ENCODE data around the gene RNASE12. TPM values are rescaled to one million over a fixed set of nuclear protein-coding genes. Genes with fewer than 3 reads are reported as not detected.

RNASE12 gene
- total and polyA plus RNA-seq, 2 experiments from 2014 or later: not detected

DNA sequence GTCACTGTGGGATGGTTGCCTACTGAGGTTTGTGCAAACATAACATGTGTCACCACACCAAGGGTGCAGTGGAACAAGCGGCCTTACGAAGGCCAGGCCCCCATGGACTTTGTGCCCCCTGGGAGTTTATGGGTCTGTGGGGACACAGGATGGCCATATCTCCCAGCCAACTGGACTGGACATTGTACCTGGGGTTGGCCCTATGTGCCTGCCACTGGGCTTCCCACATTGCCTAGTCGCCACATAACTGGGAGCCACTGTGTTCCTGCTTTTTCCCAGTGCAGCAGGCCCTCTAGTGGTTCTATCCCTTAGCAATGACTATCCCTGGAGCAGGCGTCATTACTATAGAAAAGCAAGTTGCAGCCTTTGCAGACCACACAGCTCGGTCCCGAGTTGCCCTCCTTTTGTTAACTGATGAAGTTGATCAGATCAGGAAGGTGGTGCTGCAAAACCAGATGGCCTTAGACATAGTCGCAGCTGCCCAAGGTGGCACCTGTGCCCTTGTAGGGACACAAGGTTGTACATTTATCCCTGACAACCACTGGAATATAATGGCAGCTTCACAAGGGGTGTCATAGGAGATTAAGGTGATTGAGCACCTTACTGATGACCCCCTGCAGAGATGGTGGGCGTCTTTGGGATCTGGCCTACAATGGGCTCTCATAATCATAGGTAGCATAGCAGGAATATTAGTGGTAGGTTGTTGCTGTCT, 15.2 kb upstream of the RNASE12 start:
- no peak overlapping the region for H3K27ac Mint-ChIP-seq
- H3K79me2 ChIP-seq (replicated peaks; ENCODE audit: insufficient read depth): no peaks in the 10 kb centered on the region
- peaks cover 17% of the 10 kb centered on the region; the same call in 1 of the 2 replicates for H3K4me1 ChIP-seq (ENCODE audit: insufficient read depth)
- H3K27me3 ChIP-seq (ENCODE audit: insufficient read depth): peaks cover 11% of the 10 kb centered on the region; the same call in 1 of the 2 replicates
- TF ChIP-seq NANOG (IDR thresholded peaks at IDR 0.05; ENCODE audit: borderline replicate concordance) (no peak), CREB1 (CRISPR knock-in tag; IDR thresholded peaks at IDR 0.05; ENCODE audit: low read depth) (0 out of 2 replicates have a peak, but pooled peaks have one; percentile 25), STAT1 (IDR thresholded peaks at IDR 0.05; ENCODE audit: unreplicated experiment) (no peak), POLR2AphosphoS5 (IDR thresholded peaks at IDR 0.05; ENCODE audit: low read depth) (no peak)
- TF ChIP-seq, protein P1, sequence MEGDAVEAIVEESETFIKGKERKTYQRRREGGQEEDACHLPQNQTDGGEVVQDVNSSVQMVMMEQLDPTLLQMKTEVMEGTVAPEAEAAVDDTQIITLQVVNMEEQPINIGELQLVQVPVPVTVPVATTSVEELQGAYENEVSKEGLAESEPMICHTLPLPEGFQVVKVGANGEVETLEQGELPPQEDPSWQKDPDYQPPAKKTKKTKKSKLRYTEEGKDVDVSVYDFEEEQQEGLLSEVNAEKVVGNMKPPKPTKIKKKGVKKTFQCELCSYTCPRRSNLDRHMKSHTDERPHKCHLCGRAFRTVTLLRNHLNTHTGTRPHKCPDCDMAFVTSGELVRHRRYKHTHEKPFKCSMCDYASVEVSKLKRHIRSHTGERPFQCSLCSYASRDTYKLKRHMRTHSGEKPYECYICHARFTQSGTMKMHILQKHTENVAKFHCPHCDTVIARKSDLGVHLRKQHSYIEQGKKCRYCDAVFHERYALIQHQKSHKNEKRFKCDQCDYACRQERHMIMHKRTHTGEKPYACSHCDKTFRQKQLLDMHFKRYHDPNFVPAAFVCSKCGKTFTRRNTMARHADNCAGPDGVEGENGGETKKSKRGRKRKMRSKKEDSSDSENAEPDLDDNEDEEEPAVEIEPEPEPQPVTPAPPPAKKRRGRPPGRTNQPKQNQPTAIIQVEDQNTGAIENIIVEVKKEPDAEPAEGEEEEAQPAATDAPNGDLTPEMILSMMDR (conservative IDR thresholded peaks at IDR 0.05; ENCODE audit: low read depth in 2 of 2): peak; percentile 83 to 88
- H3K27me3 Mint-ChIP-seq (ENCODE audit: insufficient read depth, low read depth, poor library complexity): no peaks in the 10 kb centered on the region
- ATAC-seq (peak; percentile 69), DNase-seq (ENCODE audit: low spot score) (peak; percentile 89)
- no peak overlapping the region for H3K27ac ChIP-seq (ENCODE audit: low read depth)
- peaks cover 6% of the 10 kb centered on the region; the same call in 1 of the 2 replicates for H3K9me2 ChIP-seq (ENCODE audit: insufficient read depth)
- no peaks in the 10 kb centered on the region for H3K9me3 Mint-ChIP-seq
- H2AFZ ChIP-seq: peak overlapping the region; percentile 69; the same call in 1 of the 2 replicates
- no peaks in the 10 kb centered on the region for H4K20me1 ChIP-seq (replicated peaks; ENCODE audit: insufficient read depth)
- no peak overlapping the region for H3K4me3 ChIP-seq
- peaks cover 11% of the 10 kb centered on the region for H3K4me1 Mint-ChIP-seq
- no peak overlapping the region for H3K4me3 Mint-ChIP-seq
- no peaks in the 10 kb centered on the region for H3K36me3 Mint-ChIP-seq (ENCODE audit: low read depth)
- H3K36me3 ChIP-seq (ENCODE audit: insufficient read depth): no peaks in the 10 kb centered on the region
- no peaks in the 10 kb centered on the region; the same call in 1 of the 2 replicates for H3F3A ChIP-seq (replicated peaks; ENCODE audit: low read depth)
- no peak overlapping the region for H3K4me2 ChIP-seq

DNA sequence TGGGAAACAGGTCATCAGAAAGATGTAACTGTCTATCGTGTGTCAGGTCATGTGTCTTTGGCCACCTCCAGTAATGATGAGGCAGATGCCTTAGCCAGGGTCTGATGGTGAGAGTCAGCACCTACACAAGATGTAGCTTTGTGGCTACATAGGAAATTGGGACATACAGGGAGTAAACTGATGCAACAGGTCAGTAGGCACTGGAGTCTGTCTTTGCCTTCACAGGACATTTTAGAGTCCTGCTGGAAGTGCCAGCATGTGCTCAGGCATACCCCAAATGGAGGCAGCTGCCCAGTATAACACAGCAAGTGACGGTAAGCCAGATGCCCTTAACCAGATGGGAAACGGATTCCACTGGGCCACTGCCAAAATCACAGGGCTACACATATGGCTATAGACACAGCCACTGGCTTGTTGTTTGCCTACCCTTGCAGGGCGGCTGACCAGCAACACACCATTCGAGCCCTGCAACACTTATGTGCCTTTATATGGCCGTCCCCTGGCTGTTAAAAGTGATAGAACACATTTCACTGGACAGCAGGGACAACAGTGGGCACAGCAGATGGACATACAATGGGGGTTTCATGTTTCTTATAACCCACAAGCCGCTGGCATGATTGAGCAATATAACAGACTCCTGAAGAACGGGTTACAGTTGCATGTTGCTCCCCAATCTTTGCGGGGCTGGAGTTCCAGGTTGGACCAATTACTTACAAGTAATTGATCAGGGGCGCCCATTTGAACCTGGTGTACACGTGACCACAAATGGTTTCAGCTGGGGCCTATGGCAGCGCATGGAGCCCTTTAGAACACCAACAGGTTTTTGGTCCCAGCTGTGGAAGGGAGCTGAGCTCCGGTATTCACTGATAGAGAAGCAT, 12.9 kb upstream of the RNASE12 start:
- H3K9me2 ChIP-seq (ENCODE audit: insufficient read depth): peaks cover 6% of the 10 kb centered on the region; the same call in 1 of the 2 replicates
- Mint-ChIP-seq H3K4me3 (no peak overlapping the region), H3K27me3 (ENCODE audit: insufficient read depth, low read depth, poor library complexity) (no peaks in the 10 kb centered on the region), H3K27ac (no peak overlapping the region), H3K9me3 (no peaks in the 10 kb centered on the region), H3K36me3 (ENCODE audit: low read depth) (no peaks in the 10 kb centered on the region), H3K4me1 (peaks cover 11% of the 10 kb centered on the region)
- DNase-seq (ENCODE audit: low spot score) (no peak), ATAC-seq (no peak)
- no peaks in the 10 kb centered on the region; the same call in 1 of the 2 replicates for H3F3A ChIP-seq (replicated peaks; ENCODE audit: low read depth)
- no peaks in the 10 kb centered on the region for H3K79me2 ChIP-seq (replicated peaks; ENCODE audit: insufficient read depth)
- H3K4me3 ChIP-seq: no peak overlapping the region
- H3K27me3 ChIP-seq (ENCODE audit: insufficient read depth): no peaks in the 10 kb centered on the region
- no peak overlapping the region for H3K4me2 ChIP-seq
- no peak overlapping the region for H2AFZ ChIP-seq
- no peak overlapping the region for H3K27ac ChIP-seq (ENCODE audit: low read depth)
- TF ChIP-seq ZNF114 (CRISPR knock-in tag; IDR thresholded peaks at IDR 0.05) (no peak), JUNB (IDR thresholded peaks at IDR 0.05; ENCODE audit: unreplicated experiment) (no peak), ZNF331 (CRISPR knock-in tag; IDR thresholded peaks at IDR 0.05; ENCODE audit: low read depth) (no peak)
- TF ChIP-seq, protein P1 (conservative IDR thresholded peaks at IDR 0.05; ENCODE audit: low read depth in 2 of 2): no peak
- TF ChIP-seq, protein P2, sequence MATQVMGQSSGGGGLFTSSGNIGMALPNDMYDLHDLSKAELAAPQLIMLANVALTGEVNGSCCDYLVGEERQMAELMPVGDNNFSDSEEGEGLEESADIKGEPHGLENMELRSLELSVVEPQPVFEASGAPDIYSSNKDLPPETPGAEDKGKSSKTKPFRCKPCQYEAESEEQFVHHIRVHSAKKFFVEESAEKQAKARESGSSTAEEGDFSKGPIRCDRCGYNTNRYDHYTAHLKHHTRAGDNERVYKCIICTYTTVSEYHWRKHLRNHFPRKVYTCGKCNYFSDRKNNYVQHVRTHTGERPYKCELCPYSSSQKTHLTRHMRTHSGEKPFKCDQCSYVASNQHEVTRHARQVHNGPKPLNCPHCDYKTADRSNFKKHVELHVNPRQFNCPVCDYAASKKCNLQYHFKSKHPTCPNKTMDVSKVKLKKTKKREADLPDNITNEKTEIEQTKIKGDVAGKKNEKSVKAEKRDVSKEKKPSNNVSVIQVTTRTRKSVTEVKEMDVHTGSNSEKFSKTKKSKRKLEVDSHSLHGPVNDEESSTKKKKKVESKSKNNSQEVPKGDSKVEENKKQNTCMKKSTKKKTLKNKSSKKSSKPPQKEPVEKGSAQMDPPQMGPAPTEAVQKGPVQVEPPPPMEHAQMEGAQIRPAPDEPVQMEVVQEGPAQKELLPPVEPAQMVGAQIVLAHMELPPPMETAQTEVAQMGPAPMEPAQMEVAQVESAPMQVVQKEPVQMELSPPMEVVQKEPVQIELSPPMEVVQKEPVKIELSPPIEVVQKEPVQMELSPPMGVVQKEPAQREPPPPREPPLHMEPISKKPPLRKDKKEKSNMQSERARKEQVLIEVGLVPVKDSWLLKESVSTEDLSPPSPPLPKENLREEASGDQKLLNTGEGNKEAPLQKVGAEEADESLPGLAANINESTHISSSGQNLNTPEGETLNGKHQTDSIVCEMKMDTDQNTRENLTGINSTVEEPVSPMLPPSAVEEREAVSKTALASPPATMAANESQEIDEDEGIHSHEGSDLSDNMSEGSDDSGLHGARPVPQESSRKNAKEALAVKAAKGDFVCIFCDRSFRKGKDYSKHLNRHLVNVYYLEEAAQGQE (IDR thresholded peaks at IDR 0.05; ENCODE audit: unreplicated experiment): no peak
- H4K20me1 ChIP-seq (replicated peaks; ENCODE audit: insufficient read depth): no peaks in the 10 kb centered on the region
- H3K4me1 ChIP-seq (ENCODE audit: insufficient read depth): peaks cover 17% of the 10 kb centered on the region; the same call in 1 of the 2 replicates
- no peaks in the 10 kb centered on the region for H3K36me3 ChIP-seq (ENCODE audit: insufficient read depth)

Measured in GM23338 (cell line).